ENCODE results near the gene GPC5.

The GPC5 gene

GRCh38 chr13:92901739-92902138 lies 1503.3 kb downstream of the GPC5 start:
- DNase-seq = no peak

GRCh38 chr13:92912629-92913028 lies 1514.2 kb downstream of the GPC5 start:
- no peak for DNase-seq

DNA sequence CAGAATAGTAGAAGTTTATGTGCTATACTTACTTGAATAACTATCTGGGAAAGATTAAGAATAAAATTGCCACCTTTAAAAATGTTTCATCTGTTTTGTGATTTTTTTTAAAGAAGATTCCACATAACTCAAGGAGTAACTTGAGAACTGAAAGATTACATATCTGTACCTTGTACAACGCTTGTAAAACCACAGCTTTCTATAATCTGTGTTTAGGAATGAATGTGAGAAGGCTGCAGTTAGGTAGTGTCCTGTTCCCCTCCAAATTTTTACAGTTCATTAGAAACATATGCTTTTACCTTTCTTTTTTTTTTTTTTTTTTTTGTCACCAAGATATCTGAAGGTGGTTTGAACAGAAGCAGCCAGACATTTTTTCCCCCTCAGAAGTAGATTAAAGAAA lies 1515.4 kb downstream of the GPC5 start:
- no peak for DNase-seq
